DMS79 (cell line): ENCODE results near the gene YARS2.
"Not testable (repeated sequence)": the region's sequence is repeated elsewhere in the genome, so short reads cannot be mapped to it uniquely, and the experiment has no call there.

Experiments
- DNase-seq: peaks from one replicate; lab custom pipeline; 2025; lab: John Stamatoyannopoulos, UW

YARS2 gene

GRCh38 chr12:32743264-32743663 is 12.4 kb downstream of the YARS2 start:
- DNase-seq: no peak

- DNase-seq: no peak
Measured at GRCh38 chr12:32742133-32742532, 13.6 kb downstream of the YARS2 start.

GRCh38 chr12:32739279-32739678 is 16.4 kb downstream of the YARS2 start:
- no peak for DNase-seq

- no peak for DNase-seq
Measured at GRCh38 chr12:32737715-32738114, 18.0 kb downstream of the YARS2 start.

- DNase-seq: no peak
Measured at GRCh38 chr12:32736445-32736844, 19.3 kb downstream of the YARS2 start.

- no peak for DNase-seq
Measured at GRCh38 chr12:32734952-32735351, 20.7 kb downstream of the YARS2 start.

GRCh38 chr12:32727237-32727636 is 28.5 kb downstream of the YARS2 start:
- no peak for DNase-seq

GRCh38 chr12:32726286-32726685 is 29.4 kb downstream of the YARS2 start:
- no peak for DNase-seq

GRCh38 chr12:32725308-32725707 is 30.4 kb downstream of the YARS2 start:
- DNase-seq: not testable (repeated sequence)

GRCh38 chr12:32718926-32719325 is 36.8 kb downstream of the YARS2 start:
- no peak for DNase-seq

- DNase-seq: no peak
Measured at GRCh38 chr12:32714772-32715171, 40.9 kb downstream of the YARS2 start.

- DNase-seq: no peak
Measured at GRCh38 chr12:32708926-32709325, 46.8 kb downstream of the YARS2 start.

- no peak for DNase-seq
Measured at GRCh38 chr12:32706335-32707024, 49.2 kb downstream of the YARS2 start.

GRCh38 chr12:32705783-32706182 is 49.9 kb downstream of the YARS2 start:
- no peak for DNase-seq

GRCh38 chr12:32702946-32703345 is 52.8 kb downstream of the YARS2 start:
- no peak for DNase-seq

- no peak for DNase-seq
Measured at GRCh38 chr12:32702473-32702872, 53.2 kb downstream of the YARS2 start.

GRCh38 chr12:32699437-32699836 is 56.3 kb downstream of the YARS2 start:
- not testable (repeated sequence) for DNase-seq

GRCh38 chr12:32698285-32698684 is 57.4 kb downstream of the YARS2 start:
- no peak for DNase-seq

GRCh38 chr12:32697445-32697844 is 58.3 kb downstream of the YARS2 start:
- DNase-seq: no peak
